Hepatocyte (in vitro differentiated cells): ENCODE results near the gene PMP22. TPM values are rescaled to one million over a fixed set of nuclear protein-coding genes. Genes with fewer than 3 reads are reported as not detected.

Experiments
- DNase-seq: peaks from one replicate; pipeline ENCODE4 v3.0.0-alpha.2; 2016; ENCODE audit warnings: low spot score
- H2AFZ ChIP-seq: fragments of 200-600 bp; sonication (generic); 2 replicates; pipeline ENCODE4 v1.6.0; 2016; ENCODE audit warnings: antibody characterized with exemption, mild to moderate bottlenecking
- H3K27ac ChIP-seq: fragments of 200-600 bp; sonication (generic); 2 replicates; pipeline ENCODE4 v1.5.1; 2016; ENCODE audit warnings: mild to moderate bottlenecking
- H3K27me3 ChIP-seq: fragments of 200-600 bp; sonication (generic); 2 replicates; pipeline ENCODE4 v1.6.1; 2016
- H3K36me3 ChIP-seq: fragments of 200-600 bp; sonication (generic); replicated peaks from 2 replicates; pipeline ENCODE4 v1.5.1; 2016; ENCODE audit warnings: low read depth; ENCODE audit not compliant: insufficient read depth
- H3K4me1 ChIP-seq: fragments of 200-600 bp; sonication (generic); 2 replicates; pipeline ENCODE4 v1.5.1; 2016; ENCODE audit warnings: mild to moderate bottlenecking, moderate library complexity; ENCODE audit not compliant: insufficient read depth
- H3K4me2 ChIP-seq: fragments of 200-600 bp; sonication (generic); 2 replicates; pipeline ENCODE4 v1.6.0; 2016
- H3K4me3 ChIP-seq: fragments of 200-600 bp; sonication (generic); 2 replicates; pipeline ENCODE4 v1.5.1; 2016; ENCODE audit warnings: mild to moderate bottlenecking
- H3K79me2 ChIP-seq: fragments of 200-600 bp; sonication (generic); 2 replicates; pipeline ENCODE4 v1.6.0; 2017; ENCODE audit warnings: mild to moderate bottlenecking
- H3K9me2 ChIP-seq: fragments of 200-600 bp; sonication (generic); replicated peaks from 2 replicates; pipeline ENCODE4 v1.6.0; 2017; ENCODE audit warnings: mild to moderate bottlenecking; ENCODE audit not compliant: insufficient read depth
- H3K9me3 ChIP-seq: fragments of 200-600 bp; sonication (generic); 2 replicates; pipeline ENCODE4 v1.5.1; 2016; ENCODE audit warnings: low read depth, mild to moderate bottlenecking
- H4K20me1 ChIP-seq: fragments of 200-600 bp; sonication (generic); 2 replicates; pipeline ENCODE4 v1.6.0; 2016; ENCODE audit warnings: mild to moderate bottlenecking; ENCODE audit not compliant: insufficient read depth, poor library complexity, severe bottlenecking
- EZH2 ChIP-seq: fragments of 200-600 bp; sonication (generic); IDR thresholded peaks from 2 replicates; pipeline ENCODE4 v1.6.1; 2016; ENCODE audit warnings: antibody characterized with exemption, mild to moderate bottlenecking, borderline replicate concordance
- EZH2phosphoT487 ChIP-seq: fragments of 200-600 bp; sonication (generic); IDR thresholded peaks from one replicate; pipeline ENCODE4 v1.6.1; 2018; ENCODE audit warnings: antibody characterized with exemption, mild to moderate bottlenecking, low read depth, moderate library complexity; ENCODE audit not compliant: unreplicated experiment, severe bottlenecking
- WGBS: methylation state at CpG from one replicate; pipeline ENCODE4 v1.1.6; 2016; ENCODE audit warnings: low lambda C conversion rate; ENCODE audit errors: missing lambda C conversion rate; 5-methylcytosine and 5-hydroxymethylcytosine counted together
- polyA plus RNA-seq: library from polyadenylated mRNA; unstranded; fragments of >200 nt; fragmentation: Nextera tagmentation; extraction: Ambion mirVana; gene quantifications from 2 replicates; pipeline ENCODE4 v1.2.1, GENCODE V29; 2016
- total RNA-seq: library from RNA; depleted of rRNA; stranded (reverse); fragments of >200 nt; gene quantifications from 2 replicates; pipeline ENCODE4 v1.2.3, GENCODE V29; 2014
- TF ChIP-seq, protein P1 (sequence below): fragments of 200-600 bp; sonication (generic); IDR thresholded peaks from 2 replicates; pipeline ENCODE4 v1.5.1; 2016; ENCODE audit warnings: antibody characterized with exemption, mild to moderate bottlenecking; ENCODE audit not compliant: poor library complexity

PMP22 gene
- total and polyA plus RNA-seq, 2 experiments from 2014 or later = 111 to 163 TPM

DNA sequence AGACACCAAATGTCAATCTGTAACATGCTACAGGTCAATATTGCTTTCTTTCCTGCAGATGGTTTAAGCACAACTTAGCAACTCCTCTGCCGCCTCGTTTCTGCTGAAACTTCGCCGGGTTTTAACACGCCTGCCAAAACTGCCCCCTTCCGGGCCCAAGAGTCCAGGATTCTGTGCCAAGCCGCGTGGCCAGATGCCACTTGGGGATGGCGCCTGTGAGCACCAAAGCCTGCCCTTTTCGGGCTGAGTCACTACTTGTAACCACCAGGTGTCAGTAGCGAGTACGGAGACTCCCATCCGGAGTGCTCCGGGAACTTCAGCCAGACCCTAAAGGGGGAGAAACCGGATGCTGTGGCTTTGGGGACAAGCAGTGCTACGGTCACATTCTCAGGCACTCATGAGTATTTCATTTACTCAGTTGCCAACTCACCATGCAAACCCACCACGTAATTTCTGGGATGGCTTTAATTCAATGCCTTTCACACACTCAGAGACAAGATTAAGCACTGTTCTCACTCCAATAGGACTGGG, 7.8 kb downstream of the PMP22 start:
- Histone ChIP-seq H3K79me2 (peaks cover 42% of the 10 kb centered on the region), H3K9me3 (no peaks in the 10 kb centered on the region), H3K4me1 (peaks cover 11% of the 10 kb centered on the region), H2AFZ (no peak overlapping the region), H3K9me2 (no peaks in the 10 kb centered on the region), H3K36me3 (no peaks in the 10 kb centered on the region), H4K20me1 (peaks cover 43% of the 10 kb centered on the region), H3K27me3 (peaks cover 10% of the 10 kb centered on the region), H3K4me3 (no peak overlapping the region), H3K27ac (peak overlapping the region; percentile 39), H3K4me2 (peak overlapping the region; percentile 93)
- DNase-seq = peak; percentile 85
- WGBS = 12% methylated on average over 17 of the region's 17 CpGs
- TF ChIP-seq, protein P1, sequence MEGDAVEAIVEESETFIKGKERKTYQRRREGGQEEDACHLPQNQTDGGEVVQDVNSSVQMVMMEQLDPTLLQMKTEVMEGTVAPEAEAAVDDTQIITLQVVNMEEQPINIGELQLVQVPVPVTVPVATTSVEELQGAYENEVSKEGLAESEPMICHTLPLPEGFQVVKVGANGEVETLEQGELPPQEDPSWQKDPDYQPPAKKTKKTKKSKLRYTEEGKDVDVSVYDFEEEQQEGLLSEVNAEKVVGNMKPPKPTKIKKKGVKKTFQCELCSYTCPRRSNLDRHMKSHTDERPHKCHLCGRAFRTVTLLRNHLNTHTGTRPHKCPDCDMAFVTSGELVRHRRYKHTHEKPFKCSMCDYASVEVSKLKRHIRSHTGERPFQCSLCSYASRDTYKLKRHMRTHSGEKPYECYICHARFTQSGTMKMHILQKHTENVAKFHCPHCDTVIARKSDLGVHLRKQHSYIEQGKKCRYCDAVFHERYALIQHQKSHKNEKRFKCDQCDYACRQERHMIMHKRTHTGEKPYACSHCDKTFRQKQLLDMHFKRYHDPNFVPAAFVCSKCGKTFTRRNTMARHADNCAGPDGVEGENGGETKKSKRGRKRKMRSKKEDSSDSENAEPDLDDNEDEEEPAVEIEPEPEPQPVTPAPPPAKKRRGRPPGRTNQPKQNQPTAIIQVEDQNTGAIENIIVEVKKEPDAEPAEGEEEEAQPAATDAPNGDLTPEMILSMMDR = peak; percentile 87
- no peak for TF ChIP-seq EZH2phosphoT487

DNA sequence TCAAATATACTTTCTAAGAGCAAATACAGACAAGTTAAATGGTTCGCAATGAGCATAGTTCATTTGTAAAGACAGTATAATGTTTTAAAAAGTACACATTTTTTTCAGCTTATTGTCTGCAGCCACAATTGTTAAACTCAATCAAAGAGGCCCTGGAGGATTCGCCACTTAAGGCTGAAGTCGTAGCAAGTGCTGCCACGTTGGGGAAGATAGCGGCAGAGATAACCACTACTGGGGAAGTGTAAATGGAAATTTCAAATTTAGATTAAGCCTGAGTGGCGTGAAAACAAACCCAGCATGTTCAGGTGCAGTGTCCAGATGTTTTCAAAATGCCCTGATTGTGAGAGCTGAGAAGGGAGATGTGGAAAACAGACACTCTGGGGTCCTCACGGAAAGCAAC, 8.4 kb downstream of the PMP22 start:
- Histone ChIP-seq H3K4me3 (no peak overlapping the region), H2AFZ (no peak overlapping the region), H3K4me2 (peak overlapping the region; percentile 93), H3K9me3 (no peaks in the 10 kb centered on the region), H3K4me1 (peaks cover 11% of the 10 kb centered on the region), H3K9me2 (no peaks in the 10 kb centered on the region), H3K79me2 (peaks cover 43% of the 10 kb centered on the region), H3K27ac (peak overlapping the region; percentile 16), H4K20me1 (peaks cover 45% of the 10 kb centered on the region), H3K36me3 (no peaks in the 10 kb centered on the region), H3K27me3 (peaks cover 4% of the 10 kb centered on the region)
- TF ChIP-seq EZH2phosphoT487 (no peak), EZH2 (no peak)
- TF ChIP-seq, protein P1 = no peak
- WGBS = 73% methylated on average over 7 of the region's 7 CpGs
- no peak for DNase-seq

DNA sequence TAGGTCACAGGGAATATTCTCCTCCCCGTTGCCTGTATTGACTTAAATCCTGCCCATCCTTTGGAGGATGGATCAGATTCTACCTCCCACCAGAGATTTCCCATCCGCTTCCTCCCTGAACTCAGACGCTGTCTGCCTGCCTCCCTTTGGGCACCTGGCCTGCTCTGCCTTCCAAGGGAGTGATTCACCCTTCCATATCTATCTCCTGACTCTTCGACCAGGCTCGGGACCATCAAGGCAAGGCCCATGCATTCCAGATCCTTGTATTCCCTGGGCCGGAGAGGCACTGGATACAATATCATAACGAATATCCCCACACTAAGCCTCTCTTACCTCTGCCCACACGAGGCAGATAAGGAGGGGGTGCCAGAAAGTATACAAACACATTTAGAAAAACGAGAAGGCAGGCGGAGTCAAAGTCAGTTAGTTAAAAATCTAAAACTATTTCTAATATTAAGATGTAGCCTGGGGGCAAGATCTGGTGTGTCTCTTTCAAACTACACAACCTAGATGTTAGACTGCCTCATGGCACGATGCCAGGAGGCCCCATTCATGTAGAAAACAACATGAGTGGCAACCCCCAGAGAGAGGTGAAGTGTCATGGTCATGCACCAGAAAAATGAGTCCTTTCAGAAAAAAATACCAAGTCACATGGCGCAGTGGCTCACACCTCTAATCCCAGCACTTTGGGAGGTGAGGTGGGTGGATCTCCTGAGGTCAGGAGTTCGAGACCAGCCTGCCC, 9.2 kb downstream of the PMP22 start:
- Histone ChIP-seq H4K20me1 (peaks cover 53% of the 10 kb centered on the region), H3K4me3 (no peak overlapping the region), H3K9me2 (no peaks in the 10 kb centered on the region), H3K27ac (no peak overlapping the region), H3K9me3 (no peaks in the 10 kb centered on the region), H3K4me1 (peaks cover 11% of the 10 kb centered on the region), H3K36me3 (no peaks in the 10 kb centered on the region), H2AFZ (no peak overlapping the region), H3K4me2 (no peak overlapping the region), H3K79me2 (peaks cover 50% of the 10 kb centered on the region), H3K27me3 (no peaks in the 10 kb centered on the region)
- TF ChIP-seq EZH2 (no peak), EZH2phosphoT487 (no peak)
- TF ChIP-seq, protein P1 = no peak
- WGBS = 78% methylated on average over 13 of the region's 13 CpGs
- DNase-seq = no peak
